Caki2 (cell line): Measurements from ENCODE around the gene SEMA5B. TPM values are rescaled to one million over a fixed set of nuclear protein-coding genes. Genes with fewer than 3 reads are reported as not detected.

ENCODE experiments used
- DNase-seq: peaks from one replicate; pipeline ENCODE4 v3.0.0-alpha.2; 2015; ENCODE audit warnings: low read depth
- in situ Hi-C: cut with HindIII; loops from 2 replicates; pipeline ENCODE4 v1.10.0; 2016; ENCODE audit warnings: low sequenced_read_pairs, low pct_unique_long_range_greater_than_20kb, mixed read lengths
- total RNA-seq: library from RNA; depleted of rRNA; stranded (reverse); fragments of >200 nt; shearing (Covaris generic); gene quantifications from 2 replicates; pipeline ENCODE4 v1.2.3, GENCODE V29; 2014; ENCODE audit warnings: low replicate concordance

Gene SEMA5B
- total RNA-seq, 1 experiment from 2014 or later, result 0.07 TPM

DNA sequence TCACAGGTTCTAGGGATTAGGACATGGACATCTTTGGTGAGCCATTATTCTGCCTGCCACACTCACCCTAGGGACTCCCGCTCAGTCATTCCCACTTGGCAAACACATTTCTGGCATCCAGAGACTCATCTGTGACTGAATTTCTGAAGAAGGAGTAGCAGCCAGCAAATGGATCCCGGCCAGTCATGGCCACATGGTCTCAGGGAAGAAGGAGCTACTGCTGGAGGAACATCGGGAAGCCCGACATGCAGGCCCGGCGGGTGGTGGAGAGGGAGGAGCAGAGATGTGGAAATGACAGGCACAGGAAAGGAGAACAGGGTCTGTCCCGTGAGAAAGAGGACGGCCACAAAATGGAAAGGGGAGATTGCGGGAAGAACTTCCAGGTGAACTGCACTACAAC lies 65.4 kb downstream of the SEMA5B start:
- no peak for DNase-seq
- in situ Hi-C loops, result no loop called here

DNA sequence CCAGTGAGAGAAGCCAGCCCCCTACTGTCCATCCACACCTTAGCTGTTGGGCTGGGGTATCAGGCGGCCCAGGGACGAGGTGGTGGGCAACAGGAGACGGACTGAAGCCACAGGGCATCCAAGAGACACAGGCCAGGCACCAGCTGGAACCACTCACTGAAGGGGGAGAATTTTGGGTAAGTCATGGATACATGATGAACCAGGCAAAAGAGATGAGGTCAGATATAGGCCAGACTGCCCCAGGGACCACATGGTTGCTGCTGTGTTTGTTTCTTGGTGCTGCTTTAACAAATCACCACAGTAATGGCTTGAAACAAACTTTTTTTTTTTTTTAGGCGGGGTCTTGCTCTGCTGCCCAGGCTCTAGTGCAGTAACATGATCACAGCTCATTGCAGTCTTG lies 66.4 kb downstream of the SEMA5B start:
- DNase-seq, result no peak
- in situ Hi-C loops, result no loop called here

DNA sequence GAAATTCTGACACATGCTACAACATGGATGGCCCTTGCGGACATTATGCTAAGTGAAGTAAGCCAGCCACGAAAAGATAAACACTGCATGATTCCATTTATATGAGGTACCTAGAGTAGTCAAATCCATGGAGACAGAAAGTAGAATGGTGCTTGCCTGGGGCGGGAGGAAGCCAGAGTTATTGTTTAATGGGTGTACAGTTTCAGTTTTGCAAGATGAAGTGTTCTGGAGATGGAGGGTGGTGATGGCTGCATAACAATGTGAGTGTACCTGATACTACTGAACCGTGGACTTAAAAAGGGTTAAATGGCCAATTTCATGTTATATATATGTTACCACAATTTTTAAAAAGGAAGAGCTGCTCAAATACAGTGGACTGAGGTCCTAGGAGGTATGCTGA lies 66.9 kb downstream of the SEMA5B start:
- in situ Hi-C loops, result no loop called here
- DNase-seq, result no peak

DNA sequence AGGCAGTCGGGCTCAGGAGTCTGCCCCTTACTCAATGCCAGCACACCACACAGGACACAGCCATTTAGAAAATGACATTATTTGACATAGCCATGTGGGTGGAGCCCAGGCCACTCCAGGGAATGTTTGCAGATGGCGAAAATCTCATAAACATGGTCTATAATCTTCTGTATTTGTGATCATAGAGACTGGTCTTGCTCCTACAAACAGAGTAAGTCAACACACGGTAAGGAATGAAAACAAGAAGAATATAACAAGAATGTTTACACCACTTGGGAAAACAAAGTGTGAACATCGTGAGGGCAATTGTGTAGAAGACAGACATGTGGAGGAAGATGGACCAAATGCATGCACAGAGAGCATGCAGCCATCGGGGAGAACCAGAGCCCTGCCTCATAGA lies 68.2 kb downstream of the SEMA5B start:
- DNase-seq, result no peak
- in situ Hi-C loops, result no loop called here

GRCh38 chr3:122957707-122958689 lies 69.6 kb downstream of the SEMA5B start:
- no peak for DNase-seq
- in situ Hi-C loops, result no loop called here

GRCh38 chr3:122956693-122957455 lies 70.7 kb downstream of the SEMA5B start:
- in situ Hi-C loops, result no loop called here
- DNase-seq, result no peak

DNA sequence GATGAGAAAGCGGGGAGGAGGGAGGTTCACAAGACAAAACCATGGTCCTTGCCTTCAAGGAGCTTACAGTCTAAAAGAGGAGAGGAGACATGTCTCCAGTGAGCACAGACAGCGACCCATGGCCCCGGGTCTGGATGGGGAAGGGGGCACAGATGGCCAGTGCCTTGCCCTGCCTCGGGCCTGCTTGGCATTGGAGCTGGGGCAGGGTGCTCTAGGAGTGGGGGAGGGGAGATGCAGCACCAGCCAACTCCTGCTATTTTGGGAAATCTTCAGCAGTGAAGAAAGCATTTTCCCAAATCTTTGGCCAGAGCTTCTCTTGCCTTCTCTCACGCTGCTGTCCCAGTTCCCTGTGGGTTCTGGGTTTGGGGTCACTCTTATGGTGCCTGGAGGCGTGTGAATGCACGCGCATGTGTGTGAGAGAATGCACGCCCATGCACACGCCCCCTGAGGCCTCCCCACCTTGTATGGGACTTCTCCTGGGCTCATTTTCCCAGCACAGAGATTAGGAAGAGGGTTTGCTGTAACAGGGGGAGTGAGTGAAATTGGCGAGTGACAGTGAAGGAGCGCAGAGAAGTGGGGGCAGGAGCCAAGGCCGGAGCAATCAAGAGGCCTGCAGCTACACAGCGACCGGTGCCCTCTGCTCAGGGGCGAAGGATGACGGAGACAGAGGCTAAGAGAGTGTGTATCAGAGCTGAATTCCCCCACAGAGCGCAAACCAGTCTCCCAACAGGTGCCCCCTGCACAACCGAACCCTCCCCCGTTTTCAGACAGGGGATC lies 71.5 kb downstream of the SEMA5B start:
- in situ Hi-C loops, result no loop called here
- no peak for DNase-seq

DNA sequence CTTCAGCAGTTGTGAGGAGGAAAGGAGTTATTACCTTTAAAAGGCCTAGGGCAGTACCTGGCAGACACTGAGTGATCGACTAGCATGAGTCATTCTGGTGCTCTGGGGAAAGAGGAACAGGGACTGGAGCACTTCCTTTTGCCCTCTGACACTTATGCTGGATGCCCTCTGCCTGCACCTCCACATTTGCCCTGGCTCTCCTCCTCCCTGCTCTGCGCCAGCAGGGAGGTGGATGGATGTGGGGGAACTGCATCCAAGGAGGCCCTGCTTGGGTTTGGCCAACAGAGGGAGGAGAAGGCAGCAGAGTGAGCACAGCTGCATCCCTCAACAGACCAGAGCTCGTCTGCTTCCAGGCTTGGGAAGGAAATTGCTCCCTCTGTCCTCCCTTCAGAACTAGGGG lies 75.0 kb downstream of the SEMA5B start:
- DNase-seq, result no peak
- in situ Hi-C loops, result no loop called here

DNA sequence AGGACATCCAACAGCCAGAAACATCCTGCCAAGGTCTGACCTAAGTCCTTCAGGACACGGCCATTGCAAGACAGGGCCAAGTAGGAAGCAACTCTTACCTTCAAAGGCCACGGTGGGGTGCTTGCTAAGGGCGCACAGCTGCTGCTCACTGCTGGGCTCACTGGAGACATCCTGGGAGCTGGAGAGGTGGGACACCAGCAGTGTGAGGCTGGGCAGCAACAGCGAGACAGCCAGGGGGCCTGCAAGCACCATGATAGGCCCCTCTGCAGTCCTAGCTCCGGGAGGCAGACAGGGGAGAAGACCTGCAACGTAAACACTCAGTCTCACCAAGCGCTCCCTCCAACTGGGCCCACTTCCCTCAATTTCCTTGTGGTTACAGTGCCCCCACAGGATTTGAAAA lies 79.2 kb downstream of the SEMA5B start:
- DNase-seq, result no peak
- in situ Hi-C loops, result no loop called here

GRCh38 chr3:122947738-122948137 lies 79.8 kb downstream of the SEMA5B start:
- in situ Hi-C loops, result no loop called here
- no peak for DNase-seq

GRCh38 chr3:122947196-122947595 lies 80.4 kb downstream of the SEMA5B start:
- in situ Hi-C loops, result no loop called here
- DNase-seq, result no peak

- in situ Hi-C loops, result no loop called here
- DNase-seq, result no peak
Observed at GRCh38 chr3:122946185-122946584, 81.4 kb downstream of the SEMA5B start.

DNA sequence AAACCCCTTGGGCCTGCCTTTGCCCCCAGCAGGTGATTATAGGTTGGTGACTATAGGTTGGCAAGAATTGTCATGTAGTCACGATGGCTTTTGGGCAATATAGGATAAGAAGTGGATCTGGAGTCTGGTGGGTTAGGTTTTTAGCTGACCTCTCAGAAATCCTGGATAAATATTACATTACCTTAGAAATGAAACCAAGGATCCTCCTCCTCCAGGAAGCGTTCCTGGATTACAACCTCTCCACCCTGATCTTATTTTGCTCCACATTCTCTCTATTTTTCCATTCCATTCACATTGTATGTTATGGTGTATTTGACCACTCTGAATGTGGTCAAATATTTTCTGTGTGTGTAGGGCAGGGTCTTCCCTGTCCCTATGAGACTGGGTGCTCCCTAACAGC lies 82.3 kb downstream of the SEMA5B start:
- DNase-seq, result no peak
- in situ Hi-C loops, result no loop called here

- peak; percentile 15 for DNase-seq
- in situ Hi-C loops, result no loop called here
Observed at GRCh38 chr3:122944671-122945161, 82.8 kb downstream of the SEMA5B start.

DNA sequence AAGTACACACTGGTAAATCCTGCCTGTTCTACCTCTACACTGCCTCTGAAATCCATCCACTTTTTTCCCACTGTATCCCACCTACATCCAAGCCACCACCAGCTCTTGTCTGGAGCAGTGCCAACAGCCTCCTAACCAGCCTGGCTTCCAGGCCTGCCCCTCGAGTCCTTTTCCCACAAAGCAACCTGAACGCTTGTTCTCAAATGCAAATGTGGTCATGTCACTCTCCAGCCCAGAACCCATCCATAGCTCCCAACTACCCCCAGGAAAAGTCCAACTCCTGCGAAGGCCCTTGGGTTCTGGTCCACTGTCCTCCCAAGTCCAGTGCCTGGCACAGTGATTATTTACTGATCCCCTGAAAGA lies 83.8 kb downstream of the SEMA5B start:
- in situ Hi-C loops, result no loop called here

DNA sequence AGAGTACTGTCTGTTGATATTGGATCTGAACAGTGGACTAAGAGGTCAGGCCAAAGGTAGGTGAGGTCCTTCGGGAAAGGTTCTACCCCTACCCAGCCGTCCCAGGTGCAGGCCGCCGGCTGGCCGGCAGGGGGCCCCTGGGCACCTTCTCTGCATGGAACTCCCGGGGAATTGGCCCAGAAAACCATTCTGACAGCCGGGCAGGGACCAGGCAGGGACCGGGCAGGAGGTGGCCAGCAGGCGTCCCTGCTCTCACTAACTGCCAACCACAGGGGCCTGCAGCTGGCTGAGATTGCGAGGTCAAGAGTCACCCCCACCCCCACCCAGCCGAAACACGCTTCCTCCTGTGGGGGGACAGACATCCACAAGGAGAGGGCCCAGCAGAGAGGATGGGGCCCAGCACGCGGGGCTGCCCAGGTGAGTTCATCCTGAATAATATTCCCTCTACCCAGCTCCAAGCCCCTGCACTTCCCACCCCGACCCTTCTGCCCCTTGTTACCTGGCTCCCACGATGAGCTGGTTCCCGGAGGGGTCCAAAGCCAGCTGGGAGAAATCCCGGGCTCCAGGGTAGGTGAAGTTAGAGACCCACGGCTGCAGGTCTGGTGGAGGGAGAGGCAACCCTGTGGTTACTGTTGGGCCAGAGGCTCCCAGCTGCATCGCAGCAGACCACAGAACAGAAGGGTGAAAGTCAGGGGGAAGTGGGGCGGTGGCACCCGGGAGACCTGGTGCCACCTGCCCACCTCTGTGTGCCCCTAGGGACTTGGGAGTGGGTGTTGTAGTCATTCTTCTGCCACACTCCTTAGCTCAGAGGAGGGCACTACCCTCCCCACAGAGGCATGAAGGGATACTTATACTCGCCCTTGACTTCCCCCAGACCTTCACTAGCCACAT lies 84.4 kb downstream of the SEMA5B start:
- in situ Hi-C loops, result no loop called here
- peak; percentile 58 for DNase-seq

More for the DNA sequence above, 83.8 kb downstream of the SEMA5B start:
- DNase-seq, result no peak

GRCh38 chr3:122942239-122942638 lies 85.3 kb downstream of the SEMA5B start:
- in situ Hi-C loops, result no loop called here
- no peak for DNase-seq
